Measurements from ENCODE around the gene IFIT3.
"Not testable (repeated sequence)": the region's sequence is repeated elsewhere in the genome, so short reads cannot be mapped to it uniquely, and the experiment has no call there.

Gene IFIT3

GRCh38 chr10:89309156-89310055 is 18.4 kb upstream of the IFIT3 start:
- TF ChIP-seq CTCF (IDR thresholded peaks at IDR 0.05): no peak
- TF ChIP-seq ZFX (IDR thresholded peaks at IDR 0.05; ENCODE audit: borderline replicate concordance): no peak

GRCh38 chr10:89310056-89310893 is 17.5 kb upstream of the IFIT3 start:
- TF ChIP-seq ZFX (IDR thresholded peaks at IDR 0.05; ENCODE audit: borderline replicate concordance): no peak
- TF ChIP-seq CTCF (IDR thresholded peaks at IDR 0.05): no peak
- no peak overlapping the region for H3K27ac ChIP-seq

More at GRCh38 chr10:89309156-89310055, 18.4 kb upstream of the IFIT3 start:
- H3K27ac ChIP-seq: no peak overlapping the region

- TF ChIP-seq CTCF (IDR thresholded peaks at IDR 0.05) (no peak), ZFX (IDR thresholded peaks at IDR 0.05; ENCODE audit: borderline replicate concordance) (no peak)
- no peak overlapping the region for H3K27ac ChIP-seq
Measured at GRCh38 chr10:89312973-89313372, 14.8 kb upstream of the IFIT3 start.

GRCh38 chr10:89314676-89315075 is 13.1 kb upstream of the IFIT3 start:
- H3K27ac ChIP-seq: no peak overlapping the region
- TF ChIP-seq CTCF (IDR thresholded peaks at IDR 0.05) (no peak), ZFX (IDR thresholded peaks at IDR 0.05; ENCODE audit: borderline replicate concordance) (no peak)

- H3K27ac ChIP-seq: not testable (repeated sequence)
Measured at GRCh38 chr10:89318047-89318446, 9.8 kb upstream of the IFIT3 start.

GRCh38 chr10:89325081-89325480 is 2.7 kb upstream of the IFIT3 start:
- H3K27ac ChIP-seq: not testable (repeated sequence)

GRCh38 chr10:89325856-89326255 is 1.9 kb upstream of the IFIT3 start:
- not testable (repeated sequence) for H3K27ac ChIP-seq

GRCh38 chr10:89329151-89329550 is 1.4 kb downstream of the IFIT3 start:
- H3K27ac ChIP-seq: no peak overlapping the region
- TF ChIP-seq CTCF (IDR thresholded peaks at IDR 0.05) (no peak), ZFX (IDR thresholded peaks at IDR 0.05; ENCODE audit: borderline replicate concordance) (no peak)

- H3K27ac ChIP-seq: not testable (repeated sequence)
Measured at GRCh38 chr10:89330014-89330413, 2.2 kb downstream of the IFIT3 start.

Measured in 22Rv1 (cell line).